ENCODE results near the gene HDAC9.

The HDAC9 gene

DNA sequence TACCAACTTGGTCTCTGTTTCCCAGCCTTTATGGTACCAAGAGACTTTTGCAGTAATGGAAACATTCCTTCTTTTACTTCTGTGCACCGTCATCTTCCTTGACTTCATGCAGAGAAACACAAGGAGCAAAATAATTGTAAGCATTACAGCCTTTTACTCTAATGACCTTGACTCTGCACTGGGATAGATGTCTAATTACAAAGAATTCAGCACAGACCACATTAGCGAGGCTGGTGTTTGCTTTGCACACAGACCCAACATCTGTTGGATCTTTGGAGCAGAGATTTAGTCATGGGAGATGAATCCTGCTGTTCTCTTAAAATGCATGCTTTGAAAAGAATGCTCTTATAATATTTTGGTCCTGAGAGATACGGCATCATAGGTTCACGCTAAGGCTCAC is 360.2 kb downstream of the HDAC9 start:
- TF ChIP-seq, protein P1, sequence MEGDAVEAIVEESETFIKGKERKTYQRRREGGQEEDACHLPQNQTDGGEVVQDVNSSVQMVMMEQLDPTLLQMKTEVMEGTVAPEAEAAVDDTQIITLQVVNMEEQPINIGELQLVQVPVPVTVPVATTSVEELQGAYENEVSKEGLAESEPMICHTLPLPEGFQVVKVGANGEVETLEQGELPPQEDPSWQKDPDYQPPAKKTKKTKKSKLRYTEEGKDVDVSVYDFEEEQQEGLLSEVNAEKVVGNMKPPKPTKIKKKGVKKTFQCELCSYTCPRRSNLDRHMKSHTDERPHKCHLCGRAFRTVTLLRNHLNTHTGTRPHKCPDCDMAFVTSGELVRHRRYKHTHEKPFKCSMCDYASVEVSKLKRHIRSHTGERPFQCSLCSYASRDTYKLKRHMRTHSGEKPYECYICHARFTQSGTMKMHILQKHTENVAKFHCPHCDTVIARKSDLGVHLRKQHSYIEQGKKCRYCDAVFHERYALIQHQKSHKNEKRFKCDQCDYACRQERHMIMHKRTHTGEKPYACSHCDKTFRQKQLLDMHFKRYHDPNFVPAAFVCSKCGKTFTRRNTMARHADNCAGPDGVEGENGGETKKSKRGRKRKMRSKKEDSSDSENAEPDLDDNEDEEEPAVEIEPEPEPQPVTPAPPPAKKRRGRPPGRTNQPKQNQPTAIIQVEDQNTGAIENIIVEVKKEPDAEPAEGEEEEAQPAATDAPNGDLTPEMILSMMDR (IDR thresholded peaks at IDR 0.05; ENCODE audit: low read depth, low read length, missing control alignments): no peak
- H3K4me3 ChIP-seq (replicated peaks; ENCODE audit: low read depth, low read length): no peak overlapping the region
- no peak for DNase-seq (ENCODE audit: extremely low read depth, low read depth)

GRCh38 chr7:18858232-18858631 is 362.7 kb downstream of the HDAC9 start:
- TF ChIP-seq, protein P1 (IDR thresholded peaks at IDR 0.05; ENCODE audit: low read depth, low read length, missing control alignments): no peak
- no peak overlapping the region for H3K4me3 ChIP-seq (replicated peaks; ENCODE audit: low read depth, low read length)
- DNase-seq (ENCODE audit: extremely low read depth, low read depth): no peak

GRCh38 chr7:18859318-18859717 is 363.8 kb downstream of the HDAC9 start:
- no peak for DNase-seq (ENCODE audit: extremely low read depth, low read depth)
- no peak overlapping the region for H3K4me3 ChIP-seq (replicated peaks; ENCODE audit: low read depth, low read length)
- TF ChIP-seq, protein P1 (IDR thresholded peaks at IDR 0.05; ENCODE audit: low read depth, low read length, missing control alignments): no peak

DNA sequence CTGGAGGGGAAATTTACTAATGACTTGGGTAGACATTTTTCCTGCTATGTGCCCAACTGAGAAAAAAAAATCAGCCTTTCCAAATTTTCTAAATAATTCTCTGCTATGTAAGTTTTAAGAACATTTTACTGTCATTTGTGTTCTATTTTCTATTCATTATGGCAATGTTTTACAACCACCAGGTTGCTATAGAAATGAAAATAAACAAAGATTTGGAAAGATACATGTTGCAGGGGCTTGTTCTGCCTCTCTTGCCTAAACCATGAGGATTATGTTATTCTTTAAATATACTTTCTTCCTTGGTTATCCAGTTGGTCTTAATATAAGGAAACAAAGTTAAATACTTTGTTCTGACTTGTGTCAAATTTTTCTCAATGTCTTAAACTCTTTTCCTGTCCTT is 364.7 kb downstream of the HDAC9 start:
- no peak overlapping the region for H3K4me3 ChIP-seq (replicated peaks; ENCODE audit: low read depth, low read length)
- no peak for DNase-seq (ENCODE audit: extremely low read depth, low read depth)
- TF ChIP-seq, protein P1 (IDR thresholded peaks at IDR 0.05; ENCODE audit: low read depth, low read length, missing control alignments): no peak

DNA sequence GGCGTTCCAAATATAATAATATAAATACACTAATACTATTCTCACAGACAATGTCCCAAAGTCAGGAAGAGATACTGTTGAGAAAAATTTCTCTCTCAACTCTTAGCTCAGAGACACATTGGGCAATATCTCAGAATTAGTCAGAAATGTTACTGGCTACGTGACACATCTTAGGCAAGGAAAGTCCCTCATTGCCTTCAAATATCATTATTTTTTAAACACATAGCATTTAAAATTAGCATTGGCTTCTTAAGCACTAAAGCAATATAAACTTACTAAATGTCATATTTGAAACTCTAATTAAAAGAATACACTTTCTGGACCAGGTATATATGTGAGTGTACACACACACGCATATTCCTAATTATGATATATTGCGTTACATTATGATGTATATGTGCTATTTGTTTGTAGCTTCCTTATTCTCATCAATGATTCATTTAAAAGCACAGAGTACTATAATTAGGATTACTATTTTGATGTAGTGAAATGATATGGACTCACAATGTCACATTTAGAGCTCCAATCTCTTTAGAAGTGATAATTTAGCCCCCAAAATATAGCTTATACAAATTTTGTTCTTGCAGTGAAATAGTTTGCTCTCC is 366.1 kb downstream of the HDAC9 start:
- no peak for DNase-seq (ENCODE audit: extremely low read depth, low read depth)
- no peak overlapping the region for H3K4me3 ChIP-seq (replicated peaks; ENCODE audit: low read depth, low read length)
- TF ChIP-seq, protein P1 (IDR thresholded peaks at IDR 0.05; ENCODE audit: low read depth, low read length, missing control alignments): no peak

DNA sequence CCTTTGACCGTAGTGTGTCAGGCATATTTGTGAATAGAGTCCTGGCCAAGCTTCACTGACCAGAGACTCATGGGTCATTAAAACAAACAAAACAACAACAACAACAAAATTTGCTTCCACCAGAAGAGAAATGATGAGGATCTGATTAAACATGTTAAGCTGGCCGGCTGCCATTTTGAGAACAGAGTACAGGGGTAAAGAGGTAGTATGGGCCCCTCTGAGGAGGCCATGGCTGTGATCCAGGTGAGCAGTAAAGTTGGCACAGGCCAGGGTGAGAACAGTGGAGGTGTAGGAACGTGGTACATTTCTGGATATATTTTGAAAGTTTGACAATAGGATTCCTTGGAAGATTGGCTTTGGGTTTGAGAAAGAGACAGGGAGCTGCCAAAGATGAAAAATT is 369.4 kb downstream of the HDAC9 start:
- no peak for DNase-seq (ENCODE audit: extremely low read depth, low read depth)
- TF ChIP-seq, protein P1 (IDR thresholded peaks at IDR 0.05; ENCODE audit: low read depth, low read length, missing control alignments): no peak
- H3K4me3 ChIP-seq (replicated peaks; ENCODE audit: low read depth, low read length): no peak overlapping the region
